ENCODE measurements around the gene RBPMS2.

Gene RBPMS2

DNA sequence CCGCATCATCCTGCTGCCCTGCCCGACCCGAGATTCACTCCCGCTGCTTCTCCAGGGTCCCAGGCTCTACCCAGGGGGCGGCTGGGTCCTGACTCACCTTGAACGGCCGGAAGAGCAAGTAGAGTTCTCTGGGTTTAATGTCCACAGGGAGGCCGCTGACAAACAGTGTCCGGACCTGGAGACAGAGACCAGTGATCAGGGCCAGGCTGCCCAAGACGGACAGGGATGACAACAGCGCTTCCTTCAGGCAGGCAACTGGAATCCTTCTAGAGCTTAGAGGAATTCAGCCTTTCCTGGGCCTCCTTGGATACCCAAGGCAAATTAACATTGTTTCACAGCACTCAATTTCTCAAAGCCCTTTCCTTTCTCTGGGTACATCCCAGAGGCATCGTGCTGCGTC lies 23.9 kb downstream of the RBPMS2 start:
- H3K9ac ChIP-seq (ENCODE audit: low read depth, low read length, poor library complexity), result no peak overlapping the region
- H2BK120ac ChIP-seq (ENCODE audit: low read depth, low read length), result peak overlapping the region; percentile 61
- H3K4me1 ChIP-seq (ENCODE audit: control insufficient read depth in 2 of 2, insufficient read depth in 1 of 2, low read depth in 1 of 2, low read length in 2 of 2), result peaks cover 0 to 10% of the 10 kb centered on the region in 2 donors
- WGBS, 2 donors (ENCODE audit: extremely low coverage in 2 of 2, insufficient read length in 2 of 2, insufficient replicate concordance in 1 of 2), result no CpG with 5 or more reads among the region's 13 CpGs
- H4K8ac ChIP-seq (ENCODE audit: low read depth, low read length), result no peak overlapping the region
- no peak overlapping the region for H3K14ac ChIP-seq (ENCODE audit: low read length)
- no peak overlapping the region for H3K27ac ChIP-seq (replicated peaks; ENCODE audit: low read length)
- H3K27me3 ChIP-seq (ENCODE audit: control insufficient read depth in 3 of 3, insufficient read depth in 3 of 3, low read depth in 1 of 3, low read length in 3 of 3), result no peaks in the 10 kb centered on the region
- H2BK15ac ChIP-seq (ENCODE audit: low read length), result no peak overlapping the region
- no peaks in the 10 kb centered on the region for H3K9me3 ChIP-seq (replicated peaks in 1 of 2; ENCODE audit: control insufficient read depth in 2 of 2, insufficient read depth in 1 of 2, low read depth in 1 of 2, low read length in 2 of 2)
- H3K4me2 ChIP-seq (ENCODE audit: insufficient read depth, low read length, poor library complexity, severe bottlenecking), result no peak overlapping the region
- no peak overlapping the region for H2BK12ac ChIP-seq (ENCODE audit: low read length)
- no peak overlapping the region for H2AFZ ChIP-seq (ENCODE audit: low read length)
- H4K91ac ChIP-seq (ENCODE audit: low read depth, low read length, poor library complexity), result no peak overlapping the region
- H3K4ac ChIP-seq (ENCODE audit: low read length), result no peak overlapping the region
- no peak overlapping the region for H3K4me3 ChIP-seq (ENCODE audit: low read length in 2 of 2)
- DNase-seq (ENCODE audit: low spot score), result no peak
- peak overlapping the region; percentile 85 for H3K23ac ChIP-seq (ENCODE audit: low read depth, low read length, poor library complexity)
- peaks cover 0 to 45% of the 10 kb centered on the region in 2 donors for H3K36me3 ChIP-seq (replicated peaks in 1 of 2; ENCODE audit: control insufficient read depth in 2 of 2, insufficient read depth in 2 of 2, low read length in 2 of 2)
- no peak overlapping the region for H2BK5ac ChIP-seq (ENCODE audit: low read length)
- H3K79me1 ChIP-seq (ENCODE audit: low read depth, low read length), result peaks cover 5% of the 10 kb centered on the region
- H2AK5ac ChIP-seq (ENCODE audit: low read depth, low read length), result peak overlapping the region; percentile 63
- H3K18ac ChIP-seq (ENCODE audit: low read length), result peak overlapping the region; percentile 28

DNA sequence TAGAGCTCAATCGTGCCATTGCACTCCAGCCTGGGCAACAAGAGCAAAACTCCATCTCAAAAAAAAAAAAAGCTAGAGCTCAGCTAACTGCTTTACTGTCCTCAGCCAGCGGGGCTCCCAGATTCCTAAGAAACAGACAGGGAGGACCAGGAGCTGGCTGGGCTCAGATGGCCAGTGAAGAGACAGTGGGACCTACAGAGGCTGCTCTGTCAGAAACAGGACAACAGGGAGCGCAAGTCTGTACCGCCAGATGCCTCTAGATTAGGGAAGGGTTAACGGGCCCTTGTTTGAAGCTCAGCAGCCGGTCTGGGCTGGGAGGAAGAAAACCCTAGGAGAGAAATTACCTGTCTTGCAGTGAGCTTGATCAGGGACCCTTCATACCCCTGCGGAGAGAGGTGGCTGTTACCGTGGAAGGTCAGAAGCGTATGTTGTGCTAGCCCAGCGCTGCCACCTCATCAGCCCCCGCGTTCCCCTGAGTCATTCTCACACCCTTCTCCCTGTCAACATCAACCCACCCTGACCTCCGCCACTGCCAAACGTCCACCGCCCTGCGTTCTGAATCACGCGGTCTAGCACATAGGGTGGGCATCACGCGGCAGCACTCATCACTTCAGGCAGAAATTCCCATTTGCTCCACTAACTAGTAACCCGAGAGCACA lies 25.3 kb downstream of the RBPMS2 start:
- no peaks in the 10 kb centered on the region for H3K9me3 ChIP-seq (replicated peaks in 1 of 2; ENCODE audit: control insufficient read depth in 2 of 2, insufficient read depth in 1 of 2, low read depth in 1 of 2, low read length in 2 of 2)

DNA sequence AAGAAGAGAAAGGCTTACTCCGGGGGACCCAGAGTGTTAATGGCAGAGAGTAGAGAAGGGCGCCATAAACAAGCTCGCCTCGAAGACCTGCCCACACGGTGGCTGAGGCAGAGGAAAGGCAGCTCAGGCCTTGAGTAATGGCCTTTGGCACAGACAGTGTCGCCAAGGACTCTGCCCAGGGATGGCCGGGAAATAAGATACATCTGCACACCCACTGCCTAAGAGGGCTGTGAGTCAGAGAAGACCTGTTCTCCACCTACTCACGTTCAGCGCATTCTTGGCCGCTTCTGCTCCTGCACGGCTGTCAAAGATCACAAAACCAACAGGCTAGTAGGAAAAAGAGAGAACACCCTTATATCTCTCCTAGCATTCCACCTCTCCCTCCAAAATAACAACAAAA lies 26.2 kb downstream of the RBPMS2 start:
- WGBS, 2 donors (ENCODE audit: extremely low coverage in 2 of 2, insufficient read length in 2 of 2, insufficient replicate concordance in 1 of 2), result no CpG with 5 or more reads among the region's 11 CpGs
- H4K8ac ChIP-seq (ENCODE audit: low read depth, low read length), result no peak overlapping the region
- no peak overlapping the region for H3K4ac ChIP-seq (ENCODE audit: low read length)
- no peaks in the 10 kb centered on the region for H3K79me1 ChIP-seq (ENCODE audit: low read depth, low read length)
- no peak overlapping the region for H3K9ac ChIP-seq (ENCODE audit: low read depth, low read length, poor library complexity)
- no peak overlapping the region for H3K4me3 ChIP-seq (ENCODE audit: low read length in 2 of 2)
- H3K27ac ChIP-seq (replicated peaks; ENCODE audit: low read length), result no peak overlapping the region
- no peak overlapping the region for H3K18ac ChIP-seq (ENCODE audit: low read length)
- peaks cover 4 to 45% of the 10 kb centered on the region in 2 donors for H3K36me3 ChIP-seq (replicated peaks in 1 of 2; ENCODE audit: control insufficient read depth in 2 of 2, insufficient read depth in 2 of 2, low read length in 2 of 2)
- DNase-seq (ENCODE audit: low spot score), result no peak
- H2BK120ac ChIP-seq (ENCODE audit: low read depth, low read length), result no peak overlapping the region
- no peak overlapping the region for H3K4me2 ChIP-seq (ENCODE audit: insufficient read depth, low read length, poor library complexity, severe bottlenecking)
- no peak overlapping the region for H2BK5ac ChIP-seq (ENCODE audit: low read length)
- H3K4me1 ChIP-seq (ENCODE audit: control insufficient read depth in 2 of 2, insufficient read depth in 1 of 2, low read depth in 1 of 2, low read length in 2 of 2), result peaks cover 0 to 10% of the 10 kb centered on the region in 2 donors
- H3K23ac ChIP-seq (ENCODE audit: low read depth, low read length, poor library complexity), result no peak overlapping the region
- H2BK12ac ChIP-seq (ENCODE audit: low read length), result no peak overlapping the region
- H2AFZ ChIP-seq (ENCODE audit: low read length), result no peak overlapping the region
- H3K9me3 ChIP-seq (replicated peaks in 1 of 2; ENCODE audit: control insufficient read depth in 2 of 2, insufficient read depth in 1 of 2, low read depth in 1 of 2, low read length in 2 of 2), result no peaks in the 10 kb centered on the region
- H4K91ac ChIP-seq (ENCODE audit: low read depth, low read length, poor library complexity), result no peak overlapping the region
- H2BK15ac ChIP-seq (ENCODE audit: low read length), result no peak overlapping the region
- H3K14ac ChIP-seq (ENCODE audit: low read length), result no peak overlapping the region
- H2AK5ac ChIP-seq (ENCODE audit: low read depth, low read length), result no peak overlapping the region
- H3K27me3 ChIP-seq (ENCODE audit: control insufficient read depth in 3 of 3, insufficient read depth in 3 of 3, low read depth in 1 of 3, low read length in 3 of 3), result no peaks in the 10 kb centered on the region

More for the DNA sequence above, 25.3 kb downstream of the RBPMS2 start:
- Histone ChIP-seq H3K36me3 (replicated peaks in 1 of 2; ENCODE audit: control insufficient read depth in 2 of 2, insufficient read depth in 2 of 2, low read length in 2 of 2) (peaks cover 4 to 45% of the 10 kb centered on the region in 2 donors), H4K8ac (ENCODE audit: low read depth, low read length) (no peak overlapping the region), H3K9ac (ENCODE audit: low read depth, low read length, poor library complexity) (no peak overlapping the region), H3K23ac (ENCODE audit: low read depth, low read length, poor library complexity) (no peak overlapping the region), H2BK120ac (ENCODE audit: low read depth, low read length) (no peak overlapping the region), H3K14ac (ENCODE audit: low read length) (peak overlapping the region; percentile 90), H2BK5ac (ENCODE audit: low read length) (no peak overlapping the region), H3K4me3 (ENCODE audit: low read length in 2 of 2) (no peak overlapping the region), H3K4ac (ENCODE audit: low read length) (no peak overlapping the region), H2BK12ac (ENCODE audit: low read length) (peak overlapping the region; percentile 24), H3K4me1 (ENCODE audit: control insufficient read depth in 2 of 2, insufficient read depth in 1 of 2, low read depth in 1 of 2, low read length in 2 of 2) (peaks cover 0 to 10% of the 10 kb centered on the region in 2 donors), H3K18ac (ENCODE audit: low read length) (peak overlapping the region; percentile 50), H3K4me2 (ENCODE audit: insufficient read depth, low read length, poor library complexity, severe bottlenecking) (no peak overlapping the region), H4K91ac (ENCODE audit: low read depth, low read length, poor library complexity) (no peak overlapping the region), H3K27me3 (ENCODE audit: control insufficient read depth in 3 of 3, insufficient read depth in 3 of 3, low read depth in 1 of 3, low read length in 3 of 3) (no peaks in the 10 kb centered on the region), H3K27ac (replicated peaks; ENCODE audit: low read length) (no peak overlapping the region), H2BK15ac (ENCODE audit: low read length) (no peak overlapping the region), H2AK5ac (ENCODE audit: low read depth, low read length) (peak overlapping the region; percentile 86), H3K79me1 (ENCODE audit: low read depth, low read length) (peaks cover 2% of the 10 kb centered on the region), H2AFZ (ENCODE audit: low read length) (no peak overlapping the region)
- WGBS, 2 donors (ENCODE audit: extremely low coverage in 2 of 2, insufficient read length in 2 of 2, insufficient replicate concordance in 1 of 2), result no CpG with 5 or more reads among the region's 21 CpGs
- DNase-seq (ENCODE audit: low spot score), result peak; percentile 49

DNA sequence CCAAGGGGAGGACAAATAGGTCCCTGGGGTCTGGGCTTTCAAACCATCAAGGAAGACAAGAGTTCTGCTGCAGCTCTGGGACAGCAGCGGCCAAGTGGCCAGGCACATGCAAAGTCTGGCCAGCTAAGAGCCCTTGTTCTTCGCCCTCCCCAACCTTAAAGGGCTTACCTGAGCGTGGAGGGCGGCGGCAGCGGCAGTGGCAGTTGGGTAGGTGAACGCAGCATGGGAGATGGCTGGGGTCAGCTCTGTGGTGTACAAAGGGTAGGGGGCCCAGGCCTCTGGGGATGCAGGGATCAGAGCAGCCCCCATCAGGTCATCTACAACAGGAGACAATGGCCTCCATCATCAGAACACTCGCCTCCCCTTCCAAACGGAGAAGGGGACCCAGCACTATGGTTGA lies 27.1 kb downstream of the RBPMS2 start:
- no peak for DNase-seq (ENCODE audit: low spot score)
- no peak overlapping the region for H3K4me2 ChIP-seq (ENCODE audit: insufficient read depth, low read length, poor library complexity, severe bottlenecking)
- no peak overlapping the region for H3K27ac ChIP-seq (replicated peaks; ENCODE audit: low read length)
- no CpG with 5 or more reads among the region's 9 CpGs for WGBS, 2 donors (ENCODE audit: extremely low coverage in 2 of 2, insufficient read length in 2 of 2, insufficient replicate concordance in 1 of 2)
- peak overlapping the region; percentile 95 for H3K23ac ChIP-seq (ENCODE audit: low read depth, low read length, poor library complexity)
- no peak overlapping the region for H3K14ac ChIP-seq (ENCODE audit: low read length)
- no peak overlapping the region for H4K91ac ChIP-seq (ENCODE audit: low read depth, low read length, poor library complexity)
- H3K9me3 ChIP-seq (replicated peaks in 1 of 2; ENCODE audit: control insufficient read depth in 2 of 2, insufficient read depth in 1 of 2, low read depth in 1 of 2, low read length in 2 of 2), result no peaks in the 10 kb centered on the region
- H2BK12ac ChIP-seq (ENCODE audit: low read length), result no peak overlapping the region
- no peak overlapping the region for H4K8ac ChIP-seq (ENCODE audit: low read depth, low read length)
- H3K9ac ChIP-seq (ENCODE audit: low read depth, low read length, poor library complexity), result no peak overlapping the region
- H3K36me3 ChIP-seq (replicated peaks in 1 of 2; ENCODE audit: control insufficient read depth in 2 of 2, insufficient read depth in 2 of 2, low read length in 2 of 2), result peaks cover 4 to 46% of the 10 kb centered on the region in 2 donors
- H2AFZ ChIP-seq (ENCODE audit: low read length), result no peak overlapping the region
- H3K4me3 ChIP-seq (ENCODE audit: low read length in 2 of 2), result no peak overlapping the region
- no peak overlapping the region for H2BK15ac ChIP-seq (ENCODE audit: low read length)
- no peak overlapping the region for H3K4ac ChIP-seq (ENCODE audit: low read length)
- H3K79me1 ChIP-seq (ENCODE audit: low read depth, low read length), result no peaks in the 10 kb centered on the region
- peak overlapping the region; percentile 71 for H3K18ac ChIP-seq (ENCODE audit: low read length)
- peaks cover 0 to 10% of the 10 kb centered on the region in 2 donors for H3K4me1 ChIP-seq (ENCODE audit: control insufficient read depth in 2 of 2, insufficient read depth in 1 of 2, low read depth in 1 of 2, low read length in 2 of 2)
- H2AK5ac ChIP-seq (ENCODE audit: low read depth, low read length), result no peak overlapping the region
- H3K27me3 ChIP-seq (ENCODE audit: control insufficient read depth in 3 of 3, insufficient read depth in 3 of 3, low read depth in 1 of 3, low read length in 3 of 3), result no peaks in the 10 kb centered on the region
- no peak overlapping the region for H2BK120ac ChIP-seq (ENCODE audit: low read depth, low read length)
- no peak overlapping the region for H2BK5ac ChIP-seq (ENCODE audit: low read length)

Measured in neuronal stem cell (in vitro differentiated cells).